Activated CD8-positive, alpha-beta memory T cell treated with anti-CD3 and anti-CD28 coated beads, Interleukin-2, amount 50 U/mL, for 1 hour (primary cell): Measurements from ENCODE around the gene LRP4.
A peak's percentile ranks its signal among the peaks of the same experiment; 100 is the strongest.
"Not testable (repeated sequence)": the region's sequence is repeated elsewhere in the genome, so short reads cannot be mapped to it uniquely, and the experiment has no call there.

Source experiments
- DNase-seq: peaks from one replicate; pipeline ENCODE4 v3.0.0-alpha.2; 2020; ENCODE audit errors: extremely low read depth

Gene LRP4

DNA sequence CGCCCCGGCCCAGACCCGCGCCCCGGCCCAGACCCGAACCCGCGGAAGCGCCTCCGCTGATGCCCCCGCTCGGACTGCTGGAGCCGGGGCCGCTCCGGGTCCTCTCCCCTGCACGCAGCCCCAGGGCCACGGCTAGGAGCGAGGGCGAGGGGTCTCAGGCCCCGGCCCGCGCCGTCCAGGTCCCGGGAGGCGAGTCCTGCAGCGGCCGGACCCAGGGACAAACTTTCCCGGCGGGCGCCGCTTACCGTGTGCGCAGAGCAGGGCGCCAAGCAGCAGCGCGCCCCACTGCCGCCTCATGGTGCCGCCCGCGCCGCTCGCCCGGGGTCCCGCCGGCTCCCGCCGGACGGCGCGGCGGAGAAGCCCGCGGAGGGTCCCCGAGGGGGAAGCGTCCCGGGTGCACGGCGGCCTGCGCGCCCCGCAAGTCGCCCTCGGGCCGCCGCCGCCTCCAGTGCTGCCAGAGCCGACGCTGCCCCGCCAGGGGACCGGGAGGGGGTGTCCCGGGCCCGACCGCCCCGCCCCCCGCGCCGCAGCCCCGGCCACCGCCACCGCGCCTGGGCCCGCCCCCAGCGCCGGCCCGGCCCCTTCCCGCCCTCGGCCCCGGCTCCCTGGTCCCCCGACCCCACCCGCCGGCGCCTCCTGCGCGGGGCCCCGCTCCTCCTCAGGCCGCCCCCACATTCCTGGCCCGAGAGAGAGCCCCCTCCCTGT is at the start of gene LRP4:
Gene LRP4 (minus strand): TSS at position 468 of the 705 bp plus-strand sequence. CDS start 171 bp downstream, at position 297.
- DNase-seq = no peak

DNA sequence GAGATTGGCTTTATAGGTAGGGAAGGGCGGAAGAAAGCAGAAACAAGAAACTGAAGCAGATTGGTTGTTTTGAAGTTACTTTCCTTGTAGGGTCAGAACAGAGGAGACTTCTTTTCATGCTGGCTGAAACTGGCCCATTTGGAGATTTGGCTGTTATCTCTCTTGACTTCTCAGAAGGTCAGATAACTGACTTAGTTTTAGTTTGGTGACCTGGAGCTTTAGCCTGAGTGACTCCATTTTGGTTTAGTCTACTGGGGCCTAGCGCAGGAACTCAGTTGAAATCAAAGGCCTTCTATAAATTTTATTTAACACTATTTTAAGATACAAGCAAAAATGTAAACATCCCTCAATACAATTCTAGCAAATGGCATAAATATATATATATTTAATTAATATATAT is 49.6 kb upstream of the LRP4 start:
- no peak for DNase-seq

DNA sequence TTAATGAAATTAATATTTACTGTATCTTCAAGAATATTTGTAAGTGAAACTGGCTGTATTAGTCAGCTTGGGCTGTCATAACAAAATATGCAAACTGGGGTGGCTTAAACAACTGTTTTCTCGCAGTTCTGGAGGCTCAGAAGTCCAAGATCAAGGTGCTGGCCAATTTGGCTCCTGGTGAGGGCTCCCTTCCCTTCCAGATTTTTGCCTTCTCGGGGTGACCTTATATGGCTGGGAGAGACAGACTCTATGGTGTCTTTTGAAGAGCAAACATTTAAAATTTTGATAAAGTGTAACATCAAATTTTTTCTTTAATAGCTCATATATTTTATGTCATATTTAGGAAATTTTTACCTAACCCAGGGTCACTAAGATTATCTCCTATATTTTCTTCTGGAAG is 48.4 kb upstream of the LRP4 start:
- DNase-seq = no peak

DNA sequence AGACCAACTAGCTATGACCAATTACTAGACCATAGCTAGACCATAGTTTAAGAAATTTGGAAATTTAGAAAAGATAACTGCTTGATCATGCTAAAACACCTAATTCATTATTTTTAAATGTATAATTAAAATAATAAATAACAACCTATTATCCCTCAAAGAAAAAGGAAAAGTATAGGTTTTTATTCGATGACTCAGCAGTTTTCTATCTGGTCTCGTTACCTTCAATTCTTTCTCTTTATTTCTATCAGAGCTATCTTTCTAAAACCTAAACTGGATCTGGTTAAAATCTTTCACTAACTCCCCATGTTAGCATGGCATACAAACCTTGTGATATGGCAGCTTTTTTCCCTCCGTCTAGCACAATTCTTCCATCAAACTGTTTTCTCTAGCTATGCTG is 45.5 kb upstream of the LRP4 start:
- DNase-seq = no peak

GRCh38 chr11:46961886-46962285 is 43.5 kb upstream of the LRP4 start:
- not testable (repeated sequence) for DNase-seq

DNA sequence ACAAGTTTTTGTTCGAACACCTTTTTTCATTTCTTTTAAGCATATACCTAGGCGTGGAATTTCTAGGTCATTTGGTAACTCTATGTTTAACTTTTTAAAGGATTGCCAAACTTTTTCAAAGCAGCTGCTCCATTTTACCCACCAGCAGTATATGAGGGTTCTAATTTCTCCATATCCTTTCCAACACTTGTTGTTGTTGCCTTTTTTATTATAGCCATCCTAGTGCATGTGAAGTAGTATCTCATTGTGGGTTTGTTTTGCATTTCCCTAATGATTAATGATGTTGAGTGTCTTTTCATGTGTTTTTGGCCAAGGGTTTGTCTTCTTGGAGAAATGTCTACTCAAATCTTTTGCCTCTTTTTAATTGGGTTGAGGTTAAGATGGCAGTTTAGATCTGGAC is 42.7 kb upstream of the LRP4 start:
- DNase-seq = no peak

DNA sequence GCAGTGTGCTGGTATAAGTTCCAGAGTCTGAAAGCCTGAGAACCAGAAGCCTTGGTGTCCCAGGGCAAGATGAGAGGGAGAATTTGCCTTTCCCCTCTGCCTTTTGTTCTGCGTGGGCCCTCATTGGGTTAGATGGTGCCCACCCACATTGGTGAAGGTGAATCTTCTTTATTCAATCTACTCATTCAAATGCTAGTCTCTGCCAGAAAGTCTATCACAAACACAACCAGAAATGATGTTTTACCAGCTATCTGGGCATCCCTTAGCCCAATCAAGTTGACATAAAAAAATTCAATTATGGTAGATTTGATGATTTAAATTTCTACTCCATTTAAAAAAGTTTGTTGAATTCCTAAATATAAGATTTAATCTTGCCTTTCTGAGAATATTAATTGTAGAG is 40.4 kb upstream of the LRP4 start:
- no peak for DNase-seq

DNA sequence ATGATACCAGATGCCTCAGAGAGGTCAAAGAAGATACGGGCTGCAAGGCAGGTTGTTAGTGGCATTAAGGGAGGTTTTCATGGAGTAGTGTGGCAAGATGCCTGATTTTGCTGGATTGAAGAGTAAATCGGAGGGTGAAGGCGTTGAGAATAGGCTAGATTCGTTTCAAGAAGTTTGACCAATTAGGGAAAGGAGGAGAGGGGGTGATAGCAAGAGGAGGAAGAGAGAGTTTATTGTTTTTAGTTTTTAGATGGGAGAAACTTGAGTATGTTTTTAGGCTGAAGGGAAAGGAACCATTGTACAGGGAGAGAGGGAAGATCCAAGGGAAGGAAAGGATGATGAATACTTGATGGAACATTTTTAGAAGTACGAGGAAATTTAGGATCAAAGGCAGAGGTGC is 34.7 kb upstream of the LRP4 start:
- no peak for DNase-seq

- DNase-seq = no peak
These were observed 34.2 kb upstream of the LRP4 start for GRCh38 chr11:46952553-46952952.

DNA sequence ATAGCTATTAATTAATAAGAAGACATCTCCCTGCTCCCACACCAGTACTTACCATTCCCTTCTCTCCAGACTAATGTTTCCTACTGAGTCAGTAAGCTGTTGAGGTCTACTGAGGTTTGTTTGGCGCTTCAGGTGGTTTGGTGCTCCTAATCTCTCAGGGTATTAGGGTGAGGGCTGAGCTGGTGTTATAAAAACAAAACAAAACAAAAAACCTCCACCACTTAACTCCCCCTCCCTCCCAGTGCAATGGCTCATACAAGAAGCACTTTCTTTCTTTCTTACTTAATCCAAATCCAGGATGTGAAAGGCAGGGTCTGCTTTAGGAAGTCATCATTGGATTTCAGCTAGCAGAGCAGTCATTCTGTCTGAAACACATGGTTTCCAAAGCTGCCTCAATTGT is 33.5 kb upstream of the LRP4 start:
- DNase-seq = no peak

GRCh38 chr11:46949297-46949696 is 30.9 kb upstream of the LRP4 start:
- no peak for DNase-seq

- no peak for DNase-seq
These were observed 30.2 kb upstream of the LRP4 start for GRCh38 chr11:46948378-46949131.

- no peak for DNase-seq
These were observed 29.2 kb upstream of the LRP4 start for GRCh38 chr11:46947399-46948077.

- no peak for DNase-seq
These were observed 26.2 kb upstream of the LRP4 start for GRCh38 chr11:46944356-46945075.

- no peak for DNase-seq
These were observed 23.8 kb upstream of the LRP4 start for GRCh38 chr11:46942172-46942571.

DNA sequence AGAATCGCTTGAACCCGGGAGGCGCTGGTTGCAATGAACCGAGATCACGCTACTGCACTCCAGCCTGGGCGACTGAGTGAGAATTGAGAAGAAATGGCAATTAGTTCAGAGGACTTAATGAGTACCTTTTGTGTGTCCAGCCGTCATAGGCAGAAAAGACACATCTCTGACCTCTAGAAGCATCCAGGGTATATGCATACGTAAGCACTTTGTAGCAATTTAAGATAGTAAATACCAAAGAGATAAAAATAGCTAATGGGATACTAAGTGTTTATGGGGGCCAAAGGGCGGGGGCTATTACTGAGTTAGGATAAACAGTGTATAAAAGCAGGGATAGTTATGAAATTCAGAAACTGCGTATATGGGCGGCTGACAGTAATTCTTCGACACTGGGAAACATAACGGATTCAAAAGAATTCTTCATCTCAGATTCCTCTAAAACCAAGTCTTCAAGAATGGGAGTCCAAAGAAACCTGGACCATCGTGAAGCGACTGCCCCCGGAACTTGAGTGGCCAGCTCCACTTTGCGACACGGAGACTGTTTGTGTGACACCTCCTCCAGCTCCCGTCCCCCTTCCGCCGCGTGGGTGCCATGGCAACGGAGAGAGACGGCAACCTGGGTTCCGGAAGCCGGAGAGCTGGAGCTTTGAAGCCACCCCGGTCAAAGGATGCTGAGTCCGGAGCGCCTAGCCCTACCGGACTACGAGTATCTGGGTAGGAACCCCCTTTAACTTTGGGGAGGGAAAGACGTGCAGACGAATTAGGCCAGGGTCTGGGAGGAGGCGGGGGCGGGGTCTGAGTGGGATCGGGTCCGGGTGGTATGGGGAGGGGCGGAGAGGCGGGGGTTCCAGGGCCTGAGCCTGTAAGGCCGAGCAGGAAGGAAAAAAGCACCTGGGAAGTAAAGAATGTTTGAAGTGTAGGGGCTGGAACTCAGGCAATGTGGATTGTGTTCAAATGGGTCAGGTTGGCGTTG is 18.1 kb upstream of the LRP4 start, which contains the start of gene CSTPP1:
Gene CSTPP1 (plus strand): TSS at position 624 of the 973 bp plus-strand sequence. CDS start 45 bp downstream, at position 669.
- DNase-seq = peak; percentile 87

- no peak for DNase-seq
These were observed 11.7 kb upstream of the LRP4 start for GRCh38 chr11:46930089-46930488.

DNA sequence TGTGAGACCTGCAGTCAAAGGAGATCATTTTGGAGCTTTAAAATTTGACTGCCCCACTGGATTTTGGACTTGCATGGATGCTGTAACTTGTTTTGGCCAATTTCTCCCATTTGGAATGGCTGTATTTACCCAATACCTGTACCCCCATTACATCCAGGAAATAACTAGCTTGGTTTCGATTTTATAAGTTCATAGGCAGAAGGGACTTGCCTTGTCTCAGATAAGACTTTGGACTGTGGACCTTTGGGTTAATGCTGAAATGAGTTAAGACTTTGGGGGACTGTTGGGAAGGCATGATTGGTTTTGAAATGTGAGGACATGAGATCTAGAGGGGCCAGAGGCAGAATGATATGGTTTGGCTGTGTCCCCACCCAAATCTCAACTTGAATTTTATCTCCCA is 10.4 kb upstream of the LRP4 start:
- DNase-seq = not testable (repeated sequence)

DNA sequence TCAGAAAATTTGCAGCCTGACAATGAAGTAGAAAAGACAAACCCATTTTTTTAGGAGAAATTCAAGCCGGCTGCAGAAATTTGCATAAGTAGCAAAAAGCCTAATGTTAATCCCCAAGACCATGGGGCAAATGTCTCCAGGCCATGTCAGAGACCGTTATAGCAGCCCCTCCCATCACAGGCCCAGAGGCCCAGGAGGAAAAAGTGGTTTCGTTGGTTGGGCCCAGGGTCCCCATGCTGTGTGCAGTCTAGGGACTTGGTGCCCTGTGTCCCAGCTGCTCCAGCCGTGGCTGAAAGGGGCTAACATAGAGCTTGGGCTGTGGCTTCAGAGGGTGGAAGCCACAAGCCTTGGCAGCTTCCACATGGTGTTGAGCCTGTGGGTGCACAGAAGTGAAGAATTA is 9.6 kb upstream of the LRP4 start:
- DNase-seq = not testable (repeated sequence)

- DNase-seq = no peak
These were observed 2.4 kb upstream of the LRP4 start for GRCh38 chr11:46920755-46921154.
